Medulla oblongata (tissue), 1 donor: Measurements from ENCODE around the gene PDE8A.

Source experiments
- DNase-seq: peaks from one replicate; pipeline ENCODE4 v3.0.0-alpha.2; 2015; ENCODE audit errors: extremely low spot score

The PDE8A gene, protein sequence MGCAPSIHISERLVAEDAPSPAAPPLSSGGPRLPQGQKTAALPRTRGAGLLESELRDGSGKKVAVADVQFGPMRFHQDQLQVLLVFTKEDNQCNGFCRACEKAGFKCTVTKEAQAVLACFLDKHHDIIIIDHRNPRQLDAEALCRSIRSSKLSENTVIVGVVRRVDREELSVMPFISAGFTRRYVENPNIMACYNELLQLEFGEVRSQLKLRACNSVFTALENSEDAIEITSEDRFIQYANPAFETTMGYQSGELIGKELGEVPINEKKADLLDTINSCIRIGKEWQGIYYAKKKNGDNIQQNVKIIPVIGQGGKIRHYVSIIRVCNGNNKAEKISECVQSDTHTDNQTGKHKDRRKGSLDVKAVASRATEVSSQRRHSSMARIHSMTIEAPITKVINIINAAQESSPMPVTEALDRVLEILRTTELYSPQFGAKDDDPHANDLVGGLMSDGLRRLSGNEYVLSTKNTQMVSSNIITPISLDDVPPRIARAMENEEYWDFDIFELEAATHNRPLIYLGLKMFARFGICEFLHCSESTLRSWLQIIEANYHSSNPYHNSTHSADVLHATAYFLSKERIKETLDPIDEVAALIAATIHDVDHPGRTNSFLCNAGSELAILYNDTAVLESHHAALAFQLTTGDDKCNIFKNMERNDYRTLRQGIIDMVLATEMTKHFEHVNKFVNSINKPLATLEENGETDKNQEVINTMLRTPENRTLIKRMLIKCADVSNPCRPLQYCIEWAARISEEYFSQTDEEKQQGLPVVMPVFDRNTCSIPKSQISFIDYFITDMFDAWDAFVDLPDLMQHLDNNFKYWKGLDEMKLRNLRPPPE

DNA sequence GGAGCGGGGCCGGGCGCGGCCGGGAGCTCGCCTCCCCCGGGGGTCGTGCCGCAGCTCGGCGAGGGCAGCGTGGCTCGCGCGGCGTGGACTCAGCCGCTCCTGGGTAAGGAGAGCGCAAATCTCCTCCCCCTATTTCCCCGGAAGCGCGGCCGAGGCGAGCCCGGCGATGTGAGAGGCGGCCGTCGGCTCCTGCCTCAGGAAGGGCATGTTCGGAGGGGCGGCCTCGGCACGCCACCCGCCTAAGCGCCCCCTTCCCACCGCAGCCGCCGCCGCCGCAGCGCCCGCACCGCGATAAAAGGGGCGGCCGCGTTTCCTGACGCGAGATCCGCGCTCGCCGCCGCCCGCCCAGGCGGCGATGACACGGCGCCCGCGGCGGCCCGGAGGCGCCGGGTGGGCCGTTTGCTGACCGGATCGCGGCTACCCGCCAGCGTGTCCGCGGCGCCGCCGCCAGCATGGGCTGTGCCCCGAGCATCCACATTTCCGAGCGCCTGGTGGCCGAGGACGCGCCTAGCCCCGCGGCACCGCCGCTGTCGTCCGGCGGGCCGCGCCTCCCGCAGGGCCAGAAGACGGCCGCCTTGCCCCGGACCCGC lies at the start of gene PDE8A:
TSS of gene PDE8A (plus strand) at position 146 of the 590 bp plus-strand sequence. CDS start at position 453, 307 bp downstream.
- DNase-seq: peak; percentile 50

DNA sequence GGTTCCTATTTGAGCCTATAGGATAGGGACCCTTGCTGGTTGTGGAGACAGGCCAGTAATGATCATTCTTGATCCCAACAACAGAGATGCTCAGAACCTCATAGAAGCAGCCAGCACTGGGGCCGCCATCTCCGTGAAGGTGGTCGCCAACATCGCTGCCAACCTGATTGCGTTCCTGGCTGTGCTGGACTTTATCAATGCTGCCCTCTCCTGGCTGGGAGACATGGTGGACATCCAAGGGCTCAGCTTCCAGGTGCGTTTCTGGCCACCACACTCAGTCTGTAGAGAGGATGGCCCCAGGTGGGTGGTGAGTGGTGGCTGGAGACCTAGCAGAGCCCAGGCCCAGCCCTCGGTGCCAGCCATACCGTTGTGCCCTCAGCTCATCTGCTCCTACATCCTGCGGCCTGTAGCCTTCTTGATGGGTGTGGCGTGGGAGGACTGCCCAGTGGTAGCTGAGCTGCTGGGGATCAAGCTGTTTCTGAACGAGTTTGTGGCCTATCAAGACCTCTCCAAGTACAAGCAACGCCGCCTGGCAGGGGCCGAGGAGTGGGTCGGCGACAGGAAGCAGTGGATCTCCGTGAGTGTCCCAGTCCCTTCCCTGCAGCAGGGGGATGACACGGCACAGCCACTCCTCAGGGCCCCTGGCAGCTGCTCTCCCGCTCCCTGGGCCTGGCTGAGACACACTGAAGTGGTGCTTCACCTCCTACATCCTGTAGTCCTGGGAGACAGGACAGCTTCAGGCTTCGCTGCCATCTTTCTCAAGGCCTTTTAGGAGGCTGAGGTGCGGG lies 46.5 kb upstream of the PDE8A start:
- no peak for DNase-seq

DNA sequence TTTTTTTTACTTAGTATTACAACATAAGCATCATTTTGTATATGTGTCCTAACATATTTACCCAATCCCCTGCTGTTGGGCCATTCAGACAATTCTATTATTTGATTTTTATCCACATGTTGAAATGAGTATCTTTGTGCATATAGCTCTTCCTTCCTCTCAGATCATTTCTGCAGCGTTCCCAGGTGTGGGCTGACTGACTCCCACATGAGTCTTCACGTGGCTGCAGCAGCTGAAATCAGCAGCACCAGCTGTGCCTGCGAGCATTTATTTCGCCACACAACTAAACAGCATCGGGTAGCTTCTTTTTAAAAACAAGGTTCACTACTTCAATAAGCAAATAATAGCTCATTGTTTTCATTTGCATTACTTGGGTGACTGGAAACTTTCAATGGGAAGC lies 44.5 kb upstream of the PDE8A start:
- DNase-seq: no peak

DNA sequence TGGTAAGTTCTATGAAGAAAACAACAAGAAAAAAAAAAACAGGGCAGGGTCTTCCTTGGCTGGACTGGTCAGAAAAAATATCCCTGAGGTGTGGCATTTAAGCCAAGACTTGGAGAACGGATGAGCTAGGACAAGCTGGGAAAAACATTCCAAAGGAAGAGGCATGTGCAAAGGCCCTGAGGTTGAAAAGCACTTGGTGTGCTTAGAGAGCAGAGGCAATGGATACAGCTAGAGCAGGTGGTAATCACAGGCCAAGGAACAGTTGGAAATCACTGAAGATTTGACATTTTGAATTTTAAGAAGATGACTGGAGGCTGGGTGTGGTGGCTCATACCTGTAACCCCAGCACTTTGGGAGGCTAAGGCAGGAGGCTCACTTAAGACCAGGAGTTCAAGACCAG lies 42.9 kb upstream of the PDE8A start:
- no peak for DNase-seq

DNA sequence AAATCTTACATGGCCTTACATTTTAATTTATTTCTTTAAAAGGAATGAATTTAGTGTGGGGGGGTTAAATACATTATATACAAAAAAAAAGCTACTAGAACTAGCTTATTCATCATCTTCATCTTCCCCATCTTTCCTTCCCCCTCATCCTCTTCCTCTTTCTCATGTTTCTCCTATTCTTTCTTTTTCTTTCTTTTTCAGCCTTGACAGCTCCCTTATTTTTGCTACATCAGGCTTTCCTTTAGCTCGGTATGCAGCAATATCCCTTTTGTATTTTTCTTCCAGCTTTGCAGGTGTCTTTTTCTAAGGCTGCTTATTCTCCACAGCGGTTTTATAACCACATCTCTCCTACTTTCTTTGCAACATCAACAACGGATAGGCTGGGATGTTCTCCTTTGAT lies 41.3 kb upstream of the PDE8A start:
- DNase-seq: no peak

DNA sequence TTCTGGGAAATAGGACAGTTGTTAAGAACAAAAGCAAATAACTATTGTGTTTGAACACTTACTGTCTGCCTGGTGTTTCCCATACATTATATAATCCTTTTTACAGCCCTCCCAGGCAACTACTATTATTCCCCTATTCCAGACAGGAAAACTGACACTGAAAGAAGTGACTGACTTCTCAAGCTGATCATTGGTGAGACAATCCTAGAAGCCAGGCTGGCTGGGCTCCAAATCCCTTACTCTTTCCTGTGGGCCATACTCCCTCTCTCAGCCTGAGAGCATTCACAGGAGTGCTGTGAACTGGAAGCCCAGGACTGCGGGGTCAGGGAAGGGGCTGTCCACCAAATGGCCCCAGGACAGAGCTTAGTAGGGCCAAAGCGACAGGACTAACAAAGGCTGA lies 39.2 kb upstream of the PDE8A start:
- DNase-seq: no peak

DNA sequence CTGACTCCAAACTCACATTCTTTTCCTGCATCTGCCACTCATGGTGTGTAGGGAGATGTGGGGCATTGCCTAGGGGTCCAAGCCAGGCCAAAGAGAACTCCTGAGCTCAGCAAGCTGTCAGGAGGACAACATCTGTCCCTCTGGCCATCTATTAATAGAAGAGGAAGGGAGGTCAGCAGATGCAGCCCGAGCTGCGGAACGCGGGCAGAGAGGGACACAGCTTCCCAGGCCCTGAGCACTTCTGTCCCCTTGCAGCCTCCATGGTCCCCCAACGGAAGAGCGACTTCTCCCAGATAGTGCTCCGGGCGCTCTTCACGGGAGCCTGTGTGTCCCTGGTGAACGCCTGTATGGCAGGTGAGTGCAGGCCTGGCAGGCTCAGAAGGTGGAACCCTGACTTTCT lies 37.3 kb upstream of the PDE8A start:
- no peak for DNase-seq

DNA sequence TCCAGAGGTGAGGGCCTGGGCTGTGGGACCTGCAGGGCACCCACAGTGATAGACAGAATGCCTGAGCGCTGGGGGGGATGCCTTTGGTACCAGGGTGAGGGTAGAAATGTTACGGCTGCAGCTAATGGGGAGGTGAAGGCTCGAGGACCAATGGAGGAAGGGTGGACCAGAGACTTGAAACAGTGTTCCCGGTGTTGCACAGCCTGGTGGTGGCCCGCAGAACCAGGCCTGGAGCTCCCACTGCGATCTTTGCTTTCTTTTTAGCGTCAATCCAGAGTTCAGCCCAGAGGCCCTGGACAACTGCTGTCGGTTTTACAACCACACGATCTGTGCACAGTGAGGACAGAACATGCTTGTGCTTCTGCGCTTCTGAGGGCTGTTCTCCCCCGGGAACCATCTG lies 36.8 kb upstream of the PDE8A start:
- DNase-seq: no peak

DNA sequence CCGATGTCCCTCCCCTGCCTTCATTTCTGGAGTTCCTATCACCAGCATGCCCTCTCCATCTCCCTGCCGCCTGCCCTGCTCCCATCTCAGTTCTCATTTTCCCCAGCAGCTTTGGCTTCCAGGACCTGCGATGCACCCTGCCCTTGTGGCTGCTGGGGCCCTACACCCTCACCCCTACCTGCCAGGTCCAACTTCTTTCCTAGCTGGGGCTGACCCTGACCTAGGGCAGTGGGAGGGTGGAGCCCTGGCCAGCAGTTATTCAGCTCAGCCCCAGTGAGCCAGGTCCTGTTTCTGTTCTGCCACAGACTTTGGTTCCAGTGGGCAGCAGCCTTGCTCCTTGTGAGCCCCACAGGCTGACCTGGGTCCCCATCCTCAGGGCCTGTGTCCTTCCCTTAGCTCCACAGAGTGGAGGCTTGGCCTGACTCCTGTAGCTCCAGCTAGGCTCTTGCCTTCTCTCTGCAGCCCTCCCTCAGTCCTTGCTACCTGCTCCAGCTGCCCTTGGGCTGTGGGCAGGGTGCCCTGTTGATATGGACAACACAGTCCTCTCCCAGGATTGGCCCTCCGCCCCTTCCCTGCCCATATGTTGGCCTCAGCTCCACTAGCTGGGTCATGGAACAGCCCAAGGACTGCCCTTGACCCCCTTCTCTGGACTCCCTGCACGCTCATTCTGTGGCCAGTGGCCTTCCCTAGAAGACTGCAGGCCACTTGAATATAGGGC lies 34.7 kb upstream of the PDE8A start:
- no peak for DNase-seq

DNA sequence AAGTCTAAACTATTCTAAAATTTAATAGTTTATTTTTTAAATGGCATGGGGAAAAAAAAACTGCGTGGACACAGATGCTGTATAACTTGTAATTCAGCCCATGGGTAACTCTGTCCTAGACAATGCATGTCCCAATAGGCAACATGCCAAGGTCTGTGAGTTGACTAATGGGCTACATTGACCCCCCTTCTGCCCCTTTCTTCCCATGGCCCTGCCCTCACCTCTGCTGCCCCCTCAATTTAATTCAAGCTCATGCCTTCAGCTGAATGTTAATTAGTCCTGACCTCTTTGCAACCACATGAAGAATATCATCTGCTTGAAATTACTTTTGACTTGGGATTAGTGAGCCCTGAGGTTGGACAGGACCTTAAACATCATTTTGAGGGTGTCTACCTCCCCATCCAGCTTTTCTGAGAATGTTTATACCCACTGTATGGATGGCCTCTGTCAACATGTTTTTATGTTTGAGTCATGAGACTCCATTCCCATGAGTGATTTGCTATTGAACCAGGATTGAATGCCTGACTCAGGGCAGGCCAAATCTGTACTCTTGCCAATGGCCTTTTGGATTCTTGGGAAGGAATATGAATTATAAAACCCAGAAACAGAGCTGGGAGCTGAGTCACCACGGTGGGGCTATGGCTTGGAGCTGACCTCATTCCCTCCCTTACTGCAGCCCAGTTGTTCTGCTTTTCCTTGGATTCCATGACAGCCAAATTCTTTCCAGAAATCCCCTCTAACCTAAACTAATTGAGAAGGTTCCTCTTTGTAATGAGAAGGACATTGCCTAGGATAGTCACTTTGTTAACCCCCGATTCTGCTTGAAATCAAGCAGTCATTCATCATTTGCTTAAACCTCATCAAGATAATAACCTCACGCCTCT lies 33.5 kb upstream of the PDE8A start:
- DNase-seq: peak; percentile 60

DNA sequence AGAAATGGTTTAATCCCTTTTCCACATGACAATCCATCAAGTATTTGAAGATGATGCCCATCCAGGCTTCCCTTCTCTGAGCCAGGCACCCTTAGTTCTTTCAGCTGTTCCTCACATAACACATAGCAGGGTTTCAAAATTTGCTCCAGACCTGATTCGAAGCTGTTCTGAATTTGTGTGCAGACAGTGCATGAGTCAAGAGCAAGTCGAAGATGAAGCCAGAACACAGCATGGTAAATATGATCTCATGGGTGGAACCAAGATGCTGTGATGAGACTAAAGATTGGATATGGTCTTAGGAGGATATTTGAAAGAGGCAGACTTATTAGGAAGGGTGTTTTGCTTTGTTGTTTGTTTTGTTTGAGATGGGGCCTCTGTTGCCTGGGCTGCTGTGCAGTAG lies 32.6 kb upstream of the PDE8A start:
- DNase-seq: no peak

DNA sequence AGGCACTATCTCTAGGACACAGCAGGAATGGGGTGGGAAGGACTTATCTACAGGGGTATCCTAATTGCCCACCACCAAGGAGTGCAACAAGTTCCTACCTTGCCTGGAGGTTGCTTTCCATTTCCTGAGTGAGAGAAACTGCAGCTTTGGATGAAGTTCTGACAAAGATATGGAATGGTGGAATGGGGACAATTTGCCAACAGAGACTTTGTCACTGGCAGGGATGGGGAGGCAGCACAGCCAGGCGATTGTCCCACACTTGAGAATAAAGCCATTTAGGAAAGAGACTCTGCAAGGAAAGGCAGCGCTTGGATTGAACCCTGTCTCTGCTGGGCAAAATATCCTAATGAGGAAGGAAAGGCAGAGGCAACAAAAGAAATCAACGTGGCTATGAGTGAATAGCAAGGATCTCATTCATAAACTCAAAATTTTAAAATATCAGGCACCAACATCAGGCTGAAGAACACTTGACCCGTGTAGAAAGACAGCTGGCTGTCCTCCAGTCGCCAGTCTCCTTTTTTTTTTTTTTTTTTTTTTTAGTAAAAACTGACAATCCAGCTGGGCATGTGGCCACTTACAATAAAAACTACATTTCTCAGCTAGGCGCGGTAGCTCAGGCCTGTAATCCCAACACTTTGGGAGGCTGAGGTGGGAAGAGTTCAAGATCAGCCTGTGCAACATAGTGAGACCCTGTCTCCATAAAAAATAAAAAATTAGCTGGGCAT lies 31.6 kb upstream of the PDE8A start:
- peak; percentile 81 for DNase-seq

DNA sequence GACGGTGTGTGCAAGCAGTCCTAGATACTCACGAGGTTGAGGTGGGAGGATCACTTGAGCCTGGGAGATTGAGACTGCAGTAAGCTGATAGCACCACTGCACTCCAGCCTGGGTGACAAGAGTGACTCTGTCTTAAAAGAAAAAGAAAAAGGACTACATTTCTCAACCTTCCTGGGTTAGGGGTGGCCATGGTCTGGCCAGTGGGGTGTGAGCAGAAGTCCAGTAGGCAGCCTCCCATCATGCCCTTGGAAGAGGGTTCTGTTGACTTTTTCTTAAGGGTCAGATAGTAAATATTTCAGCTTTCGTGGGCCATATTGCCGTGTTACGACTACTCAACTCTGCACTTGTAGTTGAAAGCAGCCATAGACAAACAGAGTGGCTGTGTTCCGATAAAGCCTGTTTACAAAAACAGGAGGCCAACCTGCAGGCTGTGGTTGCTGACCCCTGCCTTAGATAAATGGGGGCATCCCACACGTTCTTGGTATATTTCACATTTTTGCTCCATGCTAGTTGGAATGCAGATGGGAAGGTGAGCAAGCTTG lies 31.0 kb upstream of the PDE8A start:
- no peak for DNase-seq

DNA sequence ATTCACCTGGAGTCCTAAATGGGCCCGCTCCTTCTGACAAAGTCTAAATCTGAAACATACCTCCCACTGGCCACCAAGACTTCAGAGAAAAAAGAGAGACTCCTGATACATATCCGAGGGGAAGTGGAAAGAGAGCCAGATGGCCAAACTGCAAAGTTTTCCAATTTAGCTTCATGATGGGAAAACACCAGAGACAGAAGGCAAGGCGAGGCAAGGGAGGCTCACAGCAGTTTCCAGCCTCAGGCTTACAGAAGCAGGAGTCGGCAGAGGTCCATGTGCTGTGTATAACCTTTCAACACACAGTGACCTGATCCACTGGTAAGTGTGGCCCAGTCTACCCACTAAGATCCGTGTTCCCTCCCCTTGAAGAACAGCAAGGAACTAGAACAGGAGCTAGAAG lies 29.9 kb upstream of the PDE8A start:
- no peak for DNase-seq

DNA sequence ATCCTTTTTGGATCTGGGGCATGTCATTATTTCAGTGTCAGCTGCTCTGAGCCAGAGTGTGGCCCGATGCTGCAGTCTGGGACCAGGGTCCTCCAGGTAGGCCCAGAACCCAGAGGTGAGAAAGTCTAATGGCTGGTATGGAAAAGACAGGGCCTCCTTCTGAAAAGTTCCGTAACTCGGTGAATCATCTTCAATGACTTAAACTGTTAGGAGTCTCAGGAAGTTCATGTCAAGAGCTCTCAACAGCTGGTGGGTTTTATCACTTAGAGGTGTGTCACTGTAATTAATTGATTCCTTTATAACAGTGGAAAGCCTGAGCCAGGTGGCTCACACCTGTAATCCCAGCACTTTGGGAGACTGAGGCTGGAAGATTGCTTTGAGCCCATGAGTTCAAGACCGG lies 28.5 kb upstream of the PDE8A start:
- DNase-seq: no peak

DNA sequence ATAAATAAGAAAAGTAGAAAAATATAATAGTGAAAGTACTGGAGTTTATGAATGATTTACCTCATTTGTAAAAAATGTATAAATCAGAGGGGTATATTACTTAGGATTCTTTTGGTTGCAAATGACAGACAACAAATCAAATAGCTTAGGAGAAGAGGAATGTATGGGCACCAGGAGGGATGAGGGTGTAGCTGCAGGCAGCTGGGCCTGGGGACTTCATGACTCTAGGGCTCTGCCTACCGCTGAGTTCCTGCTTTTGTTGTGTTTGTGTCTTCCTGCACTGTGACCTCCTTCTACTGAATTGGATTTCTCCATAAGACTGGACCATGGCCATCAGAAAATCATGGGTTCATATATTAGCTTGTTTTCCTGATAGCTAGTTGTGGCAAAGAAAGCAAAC lies 27.9 kb upstream of the PDE8A start:
- DNase-seq: no peak

DNA sequence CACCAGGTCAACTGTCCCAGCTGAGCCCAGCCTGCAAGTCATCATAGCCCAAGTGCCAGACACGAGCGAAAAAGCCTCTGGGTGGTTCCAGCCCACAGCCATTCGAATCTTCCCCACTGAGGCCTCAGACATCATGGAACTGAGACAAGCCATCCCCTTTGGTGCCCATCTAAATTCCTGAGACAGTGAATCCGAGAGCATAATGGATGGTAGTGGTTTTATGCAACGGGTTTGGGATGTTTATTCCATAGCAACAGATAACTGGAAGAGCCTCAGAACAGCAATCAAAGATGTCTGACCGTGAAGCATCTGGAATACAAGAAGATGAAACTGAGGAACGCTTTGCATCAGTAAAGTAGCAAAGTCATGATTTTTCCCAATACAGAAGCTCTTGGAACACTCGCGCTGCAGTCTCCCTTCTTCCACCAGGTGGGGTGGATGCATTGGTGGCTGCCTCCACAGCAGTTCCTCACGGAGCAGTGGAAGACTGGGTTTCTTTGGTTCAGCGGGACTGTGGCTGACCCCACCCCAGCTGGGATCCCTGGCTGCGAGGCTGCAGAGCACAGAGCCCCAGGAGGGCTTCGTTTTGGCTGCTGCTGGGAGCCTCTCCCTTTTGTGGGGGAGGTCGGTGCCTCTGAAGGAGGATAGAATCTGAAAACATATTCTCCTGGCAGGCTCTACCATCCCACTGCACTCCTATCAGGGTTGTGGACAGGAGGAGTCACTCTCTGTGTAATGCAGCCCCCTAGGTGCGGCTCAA lies 26.4 kb upstream of the PDE8A start:
- peak; percentile 90 for DNase-seq

DNA sequence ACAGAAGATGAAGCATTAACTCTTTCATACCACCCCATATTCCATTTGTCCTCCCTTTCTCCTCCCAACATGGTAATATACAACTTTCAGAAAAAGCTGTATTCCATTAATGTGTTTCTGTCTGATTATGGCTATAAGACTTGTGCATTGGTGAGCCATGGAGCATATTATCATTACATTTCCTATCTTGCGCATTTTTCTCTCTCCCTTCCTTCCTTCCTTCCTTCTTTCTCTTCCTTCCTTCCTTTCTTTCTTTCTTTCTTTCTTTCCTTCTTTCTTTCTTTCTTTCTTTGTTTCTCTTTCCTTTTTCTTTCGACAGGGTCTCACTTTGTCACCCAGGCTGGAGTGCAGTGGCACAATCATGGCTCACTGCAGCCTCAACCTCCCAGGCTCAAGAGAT lies 25.5 kb upstream of the PDE8A start:
- DNase-seq: no peak
